K562 (cell line): ENCODE results near the gene FAM180B. TPM values are rescaled to one million over a fixed set of nuclear protein-coding genes. Genes with fewer than 3 reads are reported as not detected.

Source experiments
- FOXP1 ChIP-seq: sonication (generic); formaldehyde crosslinking; IDR thresholded peaks from 2 replicates; pipeline ENCODE4 v1.8.0; 2022; ENCODE audit warnings: mild to moderate bottlenecking, missing genetic modification reagents
- HNRNPL ChIP-seq: fragments of 200-400 bp; formaldehyde crosslinking; IDR thresholded peaks from 2 replicates; pipeline ENCODE4 v1.6.1; 2017; ENCODE audit warnings: low read depth, mild to moderate bottlenecking, low read length
- MEIS2 ChIP-seq: fragments of 450-650 bp; IDR thresholded peaks from 2 replicates; pipeline ENCODE4 v1.6.1; 2014; ENCODE audit warnings: mild to moderate bottlenecking; ENCODE audit not compliant: partially characterized antibody
- NR2C1 ChIP-seq, 2 experiments: fragments of 450-650 bp; IDR thresholded peaks; 2 replicates each; pipeline ENCODE4 v1.6.1; 2017; ENCODE audit warnings: mild to moderate bottlenecking in 2 of 2, antibody characterized with exemption in 1 of 2, inconsistent platforms in 1 of 2, missing compliant biosample characterization in 1 of 2, missing genetic modification characterization in 1 of 2
- SMARCB1 ChIP-seq: IDR thresholded peaks from 2 replicates; pipeline ENCODE4 v1.6.1; 2011; ENCODE audit warnings: improper control_type of control experiment, low read depth; ENCODE audit not compliant: insufficient read length
- ZNF324 ChIP-seq: fragments of 250-450 bp; sonication (Bioruptor Pico); IDR thresholded peaks from 2 replicates; pipeline ENCODE4 v1.4.0; 2020; ENCODE audit warnings: mild to moderate bottlenecking
- polyA plus RNA-seq, 8 experiments: library from polyadenylated mRNA; depleted of rRNA in 4 of 8; stranded (reverse) in 5 of 8; unstranded in 3 of 8; fragments of >200 nt; fragmentation: Nextera tagmentation in 2 of 8; fragmentation: Illumina TruSeq in 1 of 8; extraction: Ambion mirVana in 2 of 8; extraction: Trizol in 1 of 8; gene quantifications; 2 replicates each; pipeline versions ENCODE4 v1.2.1 to v1.2.3, GENCODE V29; 2011 to 2014; ENCODE audit warnings: inconsistent platforms in 1 of 8, missing spikeins in 1 of 8
- total RNA-seq, 7 experiments: library from RNA; depleted of rRNA in 6 of 7; stranded (reverse); fragments of >200 nt in 6 of 7; fragmentation: Illumina TruSeq in 2 of 7; extraction: Trizol in 2 of 7; gene quantifications; 2 replicates each; pipeline versions ENCODE4 v1.2.1 to v1.2.3, GENCODE V29; 2011 to 2021; ENCODE audit warnings: low replicate concordance in 1 of 7
- TF ChIP-seq, protein P1 (sequence below): fragments of 200-600 bp; sonication (generic); IDR thresholded peaks from one replicate; pipeline ENCODE4 v1.6.1; 2012; ENCODE audit warnings: mild to moderate bottlenecking, low read depth, low read length, inconsistent platforms
- TF ChIP-seq, protein P2 (sequence below): fragments of 150-350 bp; IDR thresholded peaks from 2 replicates; pipeline ENCODE4 v1.6.1; 2014; ENCODE audit warnings: low read depth, mild to moderate bottlenecking, low read length, borderline replicate concordance

FAM180B gene
- total and polyA plus RNA-seq, 9 of the 15 experiments (the other 6 are each of a cell fraction or from before 2014, with no cell fraction given): 0.05 to 0.14 TPM; not detected in 7

DNA sequence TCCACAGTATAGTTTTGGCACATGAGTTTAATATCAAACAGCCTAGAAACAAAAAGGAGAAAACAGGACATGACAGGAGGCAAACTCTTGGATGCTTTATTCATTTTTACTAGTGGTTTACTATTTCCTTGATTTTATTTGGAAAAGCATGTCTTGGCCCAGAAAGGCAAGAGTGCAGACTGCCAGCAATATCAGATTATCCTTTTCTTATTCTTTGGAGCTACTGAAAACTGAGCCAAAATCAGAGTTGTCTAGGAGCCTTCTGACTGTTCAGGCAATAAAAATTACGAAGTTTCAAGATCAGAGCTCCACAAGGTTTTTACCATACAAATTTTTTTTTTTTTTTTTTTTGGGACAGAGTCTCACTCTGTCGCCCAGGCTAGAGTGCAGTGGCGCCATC, 49.6 kb upstream of the FAM180B start (continued):
- TF ChIP-seq, protein P1, sequence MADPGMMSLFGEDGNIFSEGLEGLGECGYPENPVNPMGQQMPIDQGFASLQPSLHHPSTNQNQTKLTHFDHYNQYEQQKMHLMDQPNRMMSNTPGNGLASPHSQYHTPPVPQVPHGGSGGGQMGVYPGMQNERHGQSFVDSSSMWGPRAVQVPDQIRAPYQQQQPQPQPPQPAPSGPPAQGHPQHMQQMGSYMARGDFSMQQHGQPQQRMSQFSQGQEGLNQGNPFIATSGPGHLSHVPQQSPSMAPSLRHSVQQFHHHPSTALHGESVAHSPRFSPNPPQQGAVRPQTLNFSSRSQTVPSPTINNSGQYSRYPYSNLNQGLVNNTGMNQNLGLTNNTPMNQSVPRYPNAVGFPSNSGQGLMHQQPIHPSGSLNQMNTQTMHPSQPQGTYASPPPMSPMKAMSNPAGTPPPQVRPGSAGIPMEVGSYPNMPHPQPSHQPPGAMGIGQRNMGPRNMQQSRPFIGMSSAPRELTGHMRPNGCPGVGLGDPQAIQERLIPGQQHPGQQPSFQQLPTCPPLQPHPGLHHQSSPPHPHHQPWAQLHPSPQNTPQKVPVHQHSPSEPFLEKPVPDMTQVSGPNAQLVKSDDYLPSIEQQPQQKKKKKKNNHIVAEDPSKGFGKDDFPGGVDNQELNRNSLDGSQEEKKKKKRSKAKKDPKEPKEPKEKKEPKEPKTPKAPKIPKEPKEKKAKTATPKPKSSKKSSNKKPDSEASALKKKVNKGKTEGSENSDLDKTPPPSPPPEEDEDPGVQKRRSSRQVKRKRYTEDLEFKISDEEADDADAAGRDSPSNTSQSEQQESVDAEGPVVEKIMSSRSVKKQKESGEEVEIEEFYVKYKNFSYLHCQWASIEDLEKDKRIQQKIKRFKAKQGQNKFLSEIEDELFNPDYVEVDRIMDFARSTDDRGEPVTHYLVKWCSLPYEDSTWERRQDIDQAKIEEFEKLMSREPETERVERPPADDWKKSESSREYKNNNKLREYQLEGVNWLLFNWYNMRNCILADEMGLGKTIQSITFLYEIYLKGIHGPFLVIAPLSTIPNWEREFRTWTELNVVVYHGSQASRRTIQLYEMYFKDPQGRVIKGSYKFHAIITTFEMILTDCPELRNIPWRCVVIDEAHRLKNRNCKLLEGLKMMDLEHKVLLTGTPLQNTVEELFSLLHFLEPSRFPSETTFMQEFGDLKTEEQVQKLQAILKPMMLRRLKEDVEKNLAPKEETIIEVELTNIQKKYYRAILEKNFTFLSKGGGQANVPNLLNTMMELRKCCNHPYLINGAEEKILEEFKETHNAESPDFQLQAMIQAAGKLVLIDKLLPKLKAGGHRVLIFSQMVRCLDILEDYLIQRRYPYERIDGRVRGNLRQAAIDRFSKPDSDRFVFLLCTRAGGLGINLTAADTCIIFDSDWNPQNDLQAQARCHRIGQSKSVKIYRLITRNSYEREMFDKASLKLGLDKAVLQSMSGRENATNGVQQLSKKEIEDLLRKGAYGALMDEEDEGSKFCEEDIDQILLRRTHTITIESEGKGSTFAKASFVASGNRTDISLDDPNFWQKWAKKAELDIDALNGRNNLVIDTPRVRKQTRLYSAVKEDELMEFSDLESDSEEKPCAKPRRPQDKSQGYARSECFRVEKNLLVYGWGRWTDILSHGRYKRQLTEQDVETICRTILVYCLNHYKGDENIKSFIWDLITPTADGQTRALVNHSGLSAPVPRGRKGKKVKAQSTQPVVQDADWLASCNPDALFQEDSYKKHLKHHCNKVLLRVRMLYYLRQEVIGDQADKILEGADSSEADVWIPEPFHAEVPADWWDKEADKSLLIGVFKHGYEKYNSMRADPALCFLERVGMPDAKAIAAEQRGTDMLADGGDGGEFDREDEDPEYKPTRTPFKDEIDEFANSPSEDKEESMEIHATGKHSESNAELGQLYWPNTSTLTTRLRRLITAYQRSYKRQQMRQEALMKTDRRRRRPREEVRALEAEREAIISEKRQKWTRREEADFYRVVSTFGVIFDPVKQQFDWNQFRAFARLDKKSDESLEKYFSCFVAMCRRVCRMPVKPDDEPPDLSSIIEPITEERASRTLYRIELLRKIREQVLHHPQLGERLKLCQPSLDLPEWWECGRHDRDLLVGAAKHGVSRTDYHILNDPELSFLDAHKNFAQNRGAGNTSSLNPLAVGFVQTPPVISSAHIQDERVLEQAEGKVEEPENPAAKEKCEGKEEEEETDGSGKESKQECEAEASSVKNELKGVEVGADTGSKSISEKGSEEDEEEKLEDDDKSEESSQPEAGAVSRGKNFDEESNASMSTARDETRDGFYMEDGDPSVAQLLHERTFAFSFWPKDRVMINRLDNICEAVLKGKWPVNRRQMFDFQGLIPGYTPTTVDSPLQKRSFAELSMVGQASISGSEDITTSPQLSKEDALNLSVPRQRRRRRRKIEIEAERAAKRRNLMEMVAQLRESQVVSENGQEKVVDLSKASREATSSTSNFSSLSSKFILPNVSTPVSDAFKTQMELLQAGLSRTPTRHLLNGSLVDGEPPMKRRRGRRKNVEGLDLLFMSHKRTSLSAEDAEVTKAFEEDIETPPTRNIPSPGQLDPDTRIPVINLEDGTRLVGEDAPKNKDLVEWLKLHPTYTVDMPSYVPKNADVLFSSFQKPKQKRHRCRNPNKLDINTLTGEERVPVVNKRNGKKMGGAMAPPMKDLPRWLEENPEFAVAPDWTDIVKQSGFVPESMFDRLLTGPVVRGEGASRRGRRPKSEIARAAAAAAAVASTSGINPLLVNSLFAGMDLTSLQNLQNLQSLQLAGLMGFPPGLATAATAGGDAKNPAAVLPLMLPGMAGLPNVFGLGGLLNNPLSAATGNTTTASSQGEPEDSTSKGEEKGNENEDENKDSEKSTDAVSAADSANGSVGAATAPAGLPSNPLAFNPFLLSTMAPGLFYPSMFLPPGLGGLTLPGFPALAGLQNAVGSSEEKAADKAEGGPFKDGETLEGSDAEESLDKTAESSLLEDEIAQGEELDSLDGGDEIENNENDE: no peak
- TF ChIP-seq MEIS2: no peak
- TF ChIP-seq HNRNPL: no peak
- no peak for TF ChIP-seq FOXP1 (CRISPR knock-in tag)
- TF ChIP-seq, protein P2, sequence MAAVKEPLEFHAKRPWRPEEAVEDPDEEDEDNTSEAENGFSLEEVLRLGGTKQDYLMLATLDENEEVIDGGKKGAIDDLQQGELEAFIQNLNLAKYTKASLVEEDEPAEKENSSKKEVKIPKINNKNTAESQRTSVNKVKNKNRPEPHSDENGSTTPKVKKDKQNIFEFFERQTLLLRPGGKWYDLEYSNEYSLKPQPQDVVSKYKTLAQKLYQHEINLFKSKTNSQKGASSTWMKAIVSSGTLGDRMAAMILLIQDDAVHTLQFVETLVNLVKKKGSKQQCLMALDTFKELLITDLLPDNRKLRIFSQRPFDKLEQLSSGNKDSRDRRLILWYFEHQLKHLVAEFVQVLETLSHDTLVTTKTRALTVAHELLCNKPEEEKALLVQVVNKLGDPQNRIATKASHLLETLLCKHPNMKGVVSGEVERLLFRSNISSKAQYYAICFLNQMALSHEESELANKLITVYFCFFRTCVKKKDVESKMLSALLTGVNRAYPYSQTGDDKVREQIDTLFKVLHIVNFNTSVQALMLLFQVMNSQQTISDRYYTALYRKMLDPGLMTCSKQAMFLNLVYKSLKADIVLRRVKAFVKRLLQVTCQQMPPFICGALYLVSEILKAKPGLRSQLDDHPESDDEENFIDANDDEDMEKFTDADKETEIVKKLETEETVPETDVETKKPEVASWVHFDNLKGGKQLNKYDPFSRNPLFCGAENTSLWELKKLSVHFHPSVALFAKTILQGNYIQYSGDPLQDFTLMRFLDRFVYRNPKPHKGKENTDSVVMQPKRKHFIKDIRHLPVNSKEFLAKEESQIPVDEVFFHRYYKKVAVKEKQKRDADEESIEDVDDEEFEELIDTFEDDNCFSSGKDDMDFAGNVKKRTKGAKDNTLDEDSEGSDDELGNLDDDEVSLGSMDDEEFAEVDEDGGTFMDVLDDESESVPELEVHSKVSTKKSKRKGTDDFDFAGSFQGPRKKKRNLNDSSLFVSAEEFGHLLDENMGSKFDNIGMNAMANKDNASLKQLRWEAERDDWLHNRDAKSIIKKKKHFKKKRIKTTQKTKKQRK: no peak
- TF ChIP-seq NR2C1 (IDR thresholded peaks at IDR 0.05): no peak
- no peak for TF ChIP-seq NR2C1 (tag; IDR thresholded peaks at IDR 0.05)
- TF ChIP-seq SMARCB1: no peak
- no peak for TF ChIP-seq ZNF324 (CRISPR knock-in tag)
- TF ChIP-seq, all 486 proteins: peak for 0
